ENCODE results near the gene SQOR.

Gene SQOR

GRCh38 chr15:45662375-45662774 lies 27.5 kb downstream of the SQOR start:
- Histone ChIP-seq H2BK120ac (ENCODE audit: low read depth, low read length) (no peak overlapping the region), H2AK5ac (ENCODE audit: low read length, severe bottlenecking) (no peak overlapping the region), H2BK12ac (ENCODE audit: low read length in 2 of 2) (peak overlapping the region in 1 of 2 experiments; percentile 25), H2AFZ (ENCODE audit: low read depth, low read length) (no peak overlapping the region), H3K4ac (ENCODE audit: low read depth in 1 of 2, low read length in 2 of 2) (no peak overlapping the region), H4K8ac (ENCODE audit: low read length) (no peak overlapping the region), H2BK5ac (ENCODE audit: low read depth, low read length, poor library complexity, severe bottlenecking) (no peak overlapping the region), H3K14ac (ENCODE audit: low read length in 2 of 2) (no peak overlapping the region), H3K27me3 (ENCODE audit: control insufficient read depth in 1 of 2, insufficient read depth in 1 of 2, low read length in 2 of 2) (no peaks in the 10 kb centered on the region), H3K18ac (ENCODE audit: low read depth in 1 of 2, low read length in 2 of 2) (peak overlapping the region in 1 of 2 experiments; percentile 2), H3K23ac (ENCODE audit: low read length in 2 of 2) (no peak overlapping the region), H3K4me1 (ENCODE audit: control insufficient read depth, insufficient read depth, low read depth, low read length) (peaks cover 7% of the 10 kb centered on the region), H3K9me3 (ENCODE audit: control insufficient read depth, low read length) (no peaks in the 10 kb centered on the region), H3K4me3 (ENCODE audit: insufficient read depth in 1 of 2, low read depth in 1 of 2, low read length in 2 of 2) (no peak overlapping the region), H2BK15ac (ENCODE audit: low read depth, poor library complexity, severe bottlenecking) (no peak overlapping the region), H3K4me2 (ENCODE audit: low read length, poor library complexity, severe bottlenecking) (no peak overlapping the region), H4K91ac (ENCODE audit: low read length) (no peak overlapping the region), H3K27ac (ENCODE audit: low read length, poor library complexity, severe bottlenecking) (no peak overlapping the region), H3K36me3 (ENCODE audit: control insufficient read depth in 1 of 2, insufficient read depth in 2 of 2, low read depth in 1 of 2, low read length in 2 of 2) (peaks cover 14 to 63% of the 10 kb centered on the region in 2 experiments), H3K79me1 (replicated peaks; ENCODE audit: low read length, poor library complexity, severe bottlenecking) (peaks cover 26% of the 10 kb centered on the region), H3K9ac (ENCODE audit: low read length) (no peak overlapping the region)
- no peak for DNase-seq
- 87% methylated on average over 6 of the region's 6 CpGs for WGBS

- Histone ChIP-seq H3K14ac (ENCODE audit: low read length in 2 of 2) (no peak overlapping the region), H2BK15ac (ENCODE audit: low read depth, poor library complexity, severe bottlenecking) (no peak overlapping the region), H3K79me1 (replicated peaks; ENCODE audit: low read length, poor library complexity, severe bottlenecking) (peaks cover 23% of the 10 kb centered on the region), H2AK5ac (ENCODE audit: low read length, severe bottlenecking) (no peak overlapping the region), H3K4me2 (ENCODE audit: low read length, poor library complexity, severe bottlenecking) (no peak overlapping the region), H3K9ac (ENCODE audit: low read length) (no peak overlapping the region), H4K8ac (ENCODE audit: low read length) (no peak overlapping the region), H3K23ac (ENCODE audit: low read length in 2 of 2) (no peak overlapping the region), H2BK12ac (ENCODE audit: low read length in 2 of 2) (no peak overlapping the region), H3K4ac (ENCODE audit: low read depth in 1 of 2, low read length in 2 of 2) (no peak overlapping the region), H3K18ac (ENCODE audit: low read depth in 1 of 2, low read length in 2 of 2) (no peak overlapping the region), H2AFZ (ENCODE audit: low read depth, low read length) (no peak overlapping the region), H3K27me3 (ENCODE audit: control insufficient read depth in 1 of 2, insufficient read depth in 1 of 2, low read length in 2 of 2) (no peaks in the 10 kb centered on the region), H4K91ac (ENCODE audit: low read length) (no peak overlapping the region), H3K4me3 (ENCODE audit: insufficient read depth in 1 of 2, low read depth in 1 of 2, low read length in 2 of 2) (no peak overlapping the region), H3K36me3 (ENCODE audit: control insufficient read depth in 1 of 2, insufficient read depth in 2 of 2, low read depth in 1 of 2, low read length in 2 of 2) (peaks cover 11 to 70% of the 10 kb centered on the region in 2 experiments), H3K9me3 (ENCODE audit: control insufficient read depth, low read length) (no peaks in the 10 kb centered on the region), H2BK120ac (ENCODE audit: low read depth, low read length) (no peak overlapping the region), H3K4me1 (ENCODE audit: control insufficient read depth, insufficient read depth, low read depth, low read length) (peaks cover 7% of the 10 kb centered on the region), H3K27ac (ENCODE audit: low read length, poor library complexity, severe bottlenecking) (no peak overlapping the region), H2BK5ac (ENCODE audit: low read depth, low read length, poor library complexity, severe bottlenecking) (no peak overlapping the region)
- DNase-seq, result peak; percentile 64
- 79% methylated on average over 4 of the region's 5 CpGs for WGBS
Observed at GRCh38 chr15:45664451-45664850, 29.6 kb downstream of the SQOR start.

- Histone ChIP-seq H4K91ac (ENCODE audit: low read length) (no peak overlapping the region), H2AK5ac (ENCODE audit: low read length, severe bottlenecking) (no peak overlapping the region), H3K18ac (ENCODE audit: low read depth in 1 of 2, low read length in 2 of 2) (no peak overlapping the region), H2BK5ac (ENCODE audit: low read depth, low read length, poor library complexity, severe bottlenecking) (no peak overlapping the region), H3K4me1 (ENCODE audit: control insufficient read depth, insufficient read depth, low read depth, low read length) (peaks cover 6% of the 10 kb centered on the region), H3K14ac (ENCODE audit: low read length in 2 of 2) (no peak overlapping the region), H3K4ac (ENCODE audit: low read depth in 1 of 2, low read length in 2 of 2) (no peak overlapping the region), H3K9me3 (ENCODE audit: control insufficient read depth, low read length) (no peaks in the 10 kb centered on the region), H2BK15ac (ENCODE audit: low read depth, poor library complexity, severe bottlenecking) (no peak overlapping the region), H3K27me3 (ENCODE audit: control insufficient read depth in 1 of 2, insufficient read depth in 1 of 2, low read length in 2 of 2) (no peaks in the 10 kb centered on the region), H3K27ac (ENCODE audit: low read length, poor library complexity, severe bottlenecking) (no peak overlapping the region), H3K9ac (ENCODE audit: low read length) (peak overlapping the region; percentile 27), H3K4me3 (ENCODE audit: insufficient read depth in 1 of 2, low read depth in 1 of 2, low read length in 2 of 2) (no peak overlapping the region), H3K36me3 (ENCODE audit: control insufficient read depth in 1 of 2, insufficient read depth in 2 of 2, low read depth in 1 of 2, low read length in 2 of 2) (peaks cover 11 to 62% of the 10 kb centered on the region in 2 experiments), H3K23ac (ENCODE audit: low read length in 2 of 2) (no peak overlapping the region), H4K8ac (ENCODE audit: low read length) (no peak overlapping the region), H3K4me2 (ENCODE audit: low read length, poor library complexity, severe bottlenecking) (no peak overlapping the region), H2BK120ac (ENCODE audit: low read depth, low read length) (no peak overlapping the region), H2AFZ (ENCODE audit: low read depth, low read length) (no peak overlapping the region), H3K79me1 (replicated peaks; ENCODE audit: low read length, poor library complexity, severe bottlenecking) (peaks cover 23% of the 10 kb centered on the region), H2BK12ac (ENCODE audit: low read length in 2 of 2) (no peak overlapping the region)
- no peak for DNase-seq
- no CpG with 5 or more reads among the region's 1 CpG for WGBS
Observed at GRCh38 chr15:45665261-45665660, 30.4 kb downstream of the SQOR start.

- Histone ChIP-seq H3K18ac (ENCODE audit: low read depth in 1 of 2, low read length in 2 of 2) (no peak overlapping the region), H3K14ac (ENCODE audit: low read length in 2 of 2) (peak overlapping the region in 1 of 2 experiments; percentile 41), H3K27me3 (ENCODE audit: control insufficient read depth in 1 of 2, insufficient read depth in 1 of 2, low read length in 2 of 2) (no peaks in the 10 kb centered on the region), H3K4me2 (ENCODE audit: low read length, poor library complexity, severe bottlenecking) (no peak overlapping the region), H3K36me3 (ENCODE audit: control insufficient read depth in 1 of 2, insufficient read depth in 2 of 2, low read depth in 1 of 2, low read length in 2 of 2) (peaks cover 11 to 65% of the 10 kb centered on the region in 2 experiments), H3K27ac (ENCODE audit: low read length, poor library complexity, severe bottlenecking) (no peak overlapping the region), H2BK15ac (ENCODE audit: low read depth, poor library complexity, severe bottlenecking) (no peak overlapping the region), H4K91ac (ENCODE audit: low read length) (no peak overlapping the region), H2AFZ (ENCODE audit: low read depth, low read length) (no peak overlapping the region), H3K4me3 (ENCODE audit: insufficient read depth in 1 of 2, low read depth in 1 of 2, low read length in 2 of 2) (no peak overlapping the region), H3K9me3 (ENCODE audit: control insufficient read depth, low read length) (no peaks in the 10 kb centered on the region), H2BK120ac (ENCODE audit: low read depth, low read length) (no peak overlapping the region), H3K9ac (ENCODE audit: low read length) (no peak overlapping the region), H2BK12ac (ENCODE audit: low read length in 2 of 2) (no peak overlapping the region), H2BK5ac (ENCODE audit: low read depth, low read length, poor library complexity, severe bottlenecking) (no peak overlapping the region), H3K4ac (ENCODE audit: low read depth in 1 of 2, low read length in 2 of 2) (no peak overlapping the region), H2AK5ac (ENCODE audit: low read length, severe bottlenecking) (peak overlapping the region; percentile 33), H3K4me1 (ENCODE audit: control insufficient read depth, insufficient read depth, low read depth, low read length) (peaks cover 4% of the 10 kb centered on the region), H3K79me1 (replicated peaks; ENCODE audit: low read length, poor library complexity, severe bottlenecking) (peaks cover 22% of the 10 kb centered on the region), H3K23ac (ENCODE audit: low read length in 2 of 2) (no peak overlapping the region), H4K8ac (ENCODE audit: low read length) (no peak overlapping the region)
- DNase-seq, result no peak
- 100% methylated on average over 1 of the region's 1 CpG for WGBS
Observed at GRCh38 chr15:45666119-45666875, 31.5 kb downstream of the SQOR start.
